HG02763 (cell line): Measurements from ENCODE around the gene BDNF.
A peak's percentile ranks its signal among the peaks of the same experiment; 100 is the strongest.
"Not testable (repeated sequence)": the region's sequence is repeated elsewhere in the genome, so short reads cannot be mapped to it uniquely, and the experiment has no call there.

Source experiments
- ATAC-seq: cut with Tn5 transposase; IDR thresholded peaks from one replicate; pipeline ENCODE4 v1.9.1; 2021; ENCODE audit warnings: mild to moderate bottlenecking, moderate library complexity; ENCODE audit not compliant: unreplicated experiment

The BDNF gene

DNA sequence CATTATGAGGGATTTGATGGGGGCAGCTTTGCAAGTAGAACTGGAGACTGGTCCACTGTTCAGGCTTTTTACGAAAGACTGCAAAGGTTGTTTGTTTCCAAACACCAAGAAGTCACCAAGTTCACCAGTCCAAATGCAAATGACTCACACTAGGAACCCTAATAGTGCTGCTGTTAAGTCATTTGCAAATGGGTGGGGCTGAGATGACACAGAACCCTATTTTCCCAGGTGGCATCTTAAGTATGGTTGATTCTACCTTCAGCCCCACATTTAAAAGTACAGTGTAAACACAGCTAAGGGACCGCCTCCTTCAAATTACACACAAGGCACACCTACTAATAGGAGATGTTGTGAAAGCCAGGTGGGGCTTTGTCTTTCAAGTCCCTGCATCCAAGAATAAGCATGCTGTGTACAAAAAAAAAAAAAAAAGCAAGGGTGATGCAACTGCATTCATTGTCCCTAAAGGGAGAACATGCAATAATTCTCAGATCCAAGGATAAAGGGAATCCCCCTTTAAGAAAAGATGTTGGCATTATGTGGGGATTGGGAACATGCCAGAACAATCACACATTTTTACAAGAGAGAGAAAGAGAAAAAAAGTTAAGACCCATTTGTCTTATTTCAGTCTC, 27.3 kb downstream of the BDNF start:
- ATAC-seq: no peak

DNA sequence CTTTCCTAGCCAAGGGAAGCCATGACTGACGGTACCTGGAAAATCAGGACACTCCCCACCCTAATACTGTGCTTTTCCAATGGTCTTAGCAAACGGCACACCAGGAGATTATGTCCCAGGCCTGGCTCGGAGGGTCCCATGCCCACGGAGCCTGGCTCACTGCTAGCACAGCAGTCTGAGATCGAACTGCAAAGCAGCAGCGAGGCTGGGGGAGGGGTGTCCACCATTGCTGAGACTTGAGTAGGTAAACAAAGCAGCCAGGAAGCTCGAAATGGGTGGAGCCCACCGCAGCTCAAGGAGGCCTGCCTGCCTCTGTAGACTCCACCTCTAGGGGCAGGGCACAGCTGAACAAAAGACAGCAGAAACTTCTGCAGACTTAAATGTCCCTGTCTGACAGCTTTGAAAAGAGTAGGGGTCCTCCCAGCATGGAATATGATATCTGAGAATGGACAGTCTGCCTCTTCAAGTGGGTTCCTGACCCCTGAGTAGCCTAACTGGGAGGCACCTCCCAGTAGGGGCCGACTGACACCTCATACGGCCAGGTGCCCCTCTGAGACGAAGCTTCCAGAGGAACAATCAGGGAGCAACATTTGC, 34.6 kb downstream of the BDNF start:
- not testable (repeated sequence) for ATAC-seq

DNA sequence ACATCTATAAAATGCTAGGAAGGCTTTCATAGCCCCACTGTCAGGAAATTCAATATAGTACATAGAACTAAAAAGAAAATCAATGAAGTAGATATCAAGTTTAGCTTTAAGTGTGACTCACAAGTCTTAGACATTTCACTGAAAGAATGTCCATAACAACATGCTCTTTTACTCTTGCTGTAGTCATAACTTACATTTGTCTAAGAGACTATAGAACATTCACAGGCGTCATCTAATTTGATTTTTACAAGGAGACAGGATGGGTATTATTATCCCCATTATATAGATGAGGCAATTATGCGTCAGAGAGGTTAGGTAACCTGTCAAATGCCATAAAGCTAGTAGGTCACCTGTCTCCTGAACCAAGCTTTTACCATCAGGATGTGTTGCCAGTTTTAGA, 36.9 kb downstream of the BDNF start:
- no peak for ATAC-seq

DNA sequence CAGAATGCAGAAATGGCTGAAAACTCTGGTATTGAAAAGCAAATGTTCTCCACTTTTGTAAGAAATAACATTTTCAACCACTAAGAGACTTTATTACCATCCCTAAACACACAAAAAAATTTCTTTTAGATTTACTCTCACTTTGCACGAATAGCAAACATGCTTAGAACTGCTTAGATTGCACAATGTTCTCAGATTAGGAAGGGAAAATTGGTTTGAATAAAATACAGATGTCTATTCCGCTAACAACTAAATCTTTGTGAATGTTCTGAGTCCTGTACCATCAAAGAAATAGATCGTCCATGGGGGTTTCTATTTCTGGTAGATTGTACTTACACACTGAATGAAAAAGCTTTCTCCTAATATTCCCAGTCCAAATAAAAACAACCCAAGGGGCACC, 40.1 kb downstream of the BDNF start:
- no peak for ATAC-seq

DNA sequence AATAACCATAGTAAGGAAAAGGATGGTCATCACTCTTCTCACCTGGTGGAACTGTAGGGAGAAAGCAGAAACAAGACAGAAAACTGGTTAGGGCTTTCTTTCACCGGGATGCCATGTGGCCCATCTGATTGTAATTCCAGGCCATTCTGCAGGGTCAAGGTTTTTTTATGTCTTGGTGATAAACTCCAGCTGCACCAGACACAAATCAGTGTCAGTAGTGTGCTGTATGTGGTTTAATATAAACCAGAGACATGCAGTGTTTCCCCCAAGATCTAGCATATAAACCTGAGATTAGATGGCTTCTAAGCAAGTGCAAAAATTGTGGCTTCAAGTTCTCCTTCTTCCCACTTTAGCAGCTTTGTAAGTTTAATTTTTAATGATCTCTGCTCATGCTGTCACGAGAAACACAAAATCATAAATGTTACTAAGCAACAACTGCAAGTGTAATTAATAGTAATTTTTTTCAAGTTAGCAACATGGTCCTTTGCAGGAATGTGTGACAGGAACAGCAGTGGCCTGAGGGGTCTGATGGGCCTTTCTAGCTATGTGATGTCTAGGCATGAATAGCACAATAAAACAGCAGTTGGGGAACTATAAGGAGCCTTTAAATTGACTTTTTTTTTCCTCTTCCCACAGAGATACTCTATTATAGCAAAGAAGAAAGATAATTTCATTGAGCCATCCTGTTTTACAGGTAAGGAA, 41.6 kb downstream of the BDNF start:
- ATAC-seq: no peak

DNA sequence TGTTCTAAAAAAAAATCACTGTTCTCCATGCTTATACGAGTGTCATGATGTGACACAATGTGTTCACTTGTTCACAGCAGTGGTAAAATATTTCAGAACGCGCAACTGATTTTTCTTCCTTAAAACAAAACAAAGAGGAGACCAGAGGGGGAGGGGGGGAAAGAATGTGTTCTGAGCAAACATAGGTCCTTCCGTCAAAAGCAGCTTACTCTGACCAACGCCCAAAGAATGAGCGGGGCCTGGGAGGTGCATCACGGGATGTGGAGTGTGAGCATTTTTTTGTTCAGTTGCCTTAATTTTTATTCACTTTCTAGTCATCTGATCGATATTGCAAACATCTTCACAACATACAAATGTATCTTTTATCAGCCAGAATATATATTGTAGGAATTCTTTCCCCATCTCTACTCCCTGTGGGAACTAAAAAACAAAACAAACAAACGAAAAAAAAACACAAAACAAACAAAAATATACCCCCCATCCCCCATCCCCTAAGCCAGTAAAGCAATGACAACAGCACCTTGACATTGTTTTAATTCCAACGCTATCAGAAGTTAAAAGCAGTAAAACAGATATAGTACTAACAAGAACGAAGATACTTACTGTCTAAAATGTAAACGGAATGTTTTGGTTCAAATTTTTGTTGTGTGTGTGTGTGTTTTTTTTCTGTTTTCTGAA, 43.3 kb downstream of the BDNF start:
- ATAC-seq: no peak

DNA sequence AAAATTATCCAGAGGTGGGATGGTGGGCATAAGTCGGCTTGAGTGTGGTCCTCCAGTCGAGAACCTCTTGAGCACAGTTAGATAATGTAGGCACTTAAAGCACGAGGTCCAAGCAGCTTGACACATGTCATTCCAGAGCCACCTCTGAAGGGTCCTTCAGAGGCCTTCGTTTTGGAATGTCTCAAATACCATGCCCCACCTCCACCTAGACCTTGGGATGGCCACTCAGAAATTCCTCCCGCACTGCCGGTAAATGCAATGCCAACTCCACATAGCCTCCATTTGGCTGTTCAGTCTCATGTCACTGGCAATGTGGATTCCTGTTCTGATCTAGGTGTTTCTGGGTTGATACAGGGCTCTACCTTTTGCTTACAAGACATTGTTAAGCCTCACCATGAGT, 43.9 kb downstream of the BDNF start:
- no peak for ATAC-seq

DNA sequence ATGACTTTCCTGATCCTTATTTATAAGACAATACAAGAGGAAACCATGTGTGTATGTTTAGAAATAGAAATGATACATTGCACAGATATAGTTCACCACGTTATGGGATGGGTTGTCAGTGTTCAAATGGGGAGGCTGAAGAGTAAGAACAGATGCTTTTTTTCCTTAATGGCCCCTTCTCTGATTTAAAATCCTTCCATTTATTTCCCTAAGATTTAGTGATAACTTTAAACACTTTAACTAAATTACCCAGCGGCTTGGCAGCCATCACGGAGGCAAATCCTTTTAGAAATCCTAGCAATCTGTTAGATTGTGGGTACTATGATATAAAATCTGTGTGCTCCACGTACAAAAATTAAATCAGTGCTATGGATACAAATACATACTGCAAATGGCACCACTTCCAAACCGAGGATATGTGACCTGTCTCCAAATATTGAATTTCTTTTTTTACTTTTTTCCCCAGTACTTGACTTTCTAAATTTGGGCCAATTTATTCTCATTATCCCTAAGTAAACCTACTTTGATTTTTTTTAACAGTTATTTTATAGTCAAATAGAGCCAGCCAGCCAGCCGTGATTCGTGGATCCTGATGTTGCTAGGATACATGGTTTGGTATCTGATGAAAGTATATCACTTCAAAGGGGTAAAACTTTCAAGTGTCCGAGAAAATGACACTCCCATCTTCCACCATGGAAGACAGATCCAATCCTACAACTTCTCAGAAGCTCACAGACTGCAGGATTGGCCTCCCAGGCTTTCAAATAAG, 46.1 kb downstream of the BDNF start:
- ATAC-seq: no peak

DNA sequence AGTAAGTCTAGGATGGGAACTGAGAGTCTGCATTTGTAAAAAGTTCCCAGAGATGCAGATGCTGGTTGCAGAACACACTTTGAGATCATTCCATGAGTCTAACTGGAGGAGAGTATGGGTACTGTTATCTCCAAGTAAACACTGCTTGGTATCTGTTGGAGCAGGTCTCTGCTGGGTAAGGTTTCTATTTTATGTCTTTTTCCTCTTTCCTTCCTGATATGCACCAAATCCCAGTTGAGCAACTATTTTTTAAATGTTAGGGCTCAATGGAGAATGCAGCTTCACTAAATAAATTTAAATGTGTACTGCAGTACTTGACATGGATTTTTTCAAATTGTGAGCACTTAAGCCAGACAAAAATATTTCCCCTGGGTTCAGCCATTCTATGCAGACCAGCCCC, 48.5 kb downstream of the BDNF start:
- no peak for ATAC-seq

DNA sequence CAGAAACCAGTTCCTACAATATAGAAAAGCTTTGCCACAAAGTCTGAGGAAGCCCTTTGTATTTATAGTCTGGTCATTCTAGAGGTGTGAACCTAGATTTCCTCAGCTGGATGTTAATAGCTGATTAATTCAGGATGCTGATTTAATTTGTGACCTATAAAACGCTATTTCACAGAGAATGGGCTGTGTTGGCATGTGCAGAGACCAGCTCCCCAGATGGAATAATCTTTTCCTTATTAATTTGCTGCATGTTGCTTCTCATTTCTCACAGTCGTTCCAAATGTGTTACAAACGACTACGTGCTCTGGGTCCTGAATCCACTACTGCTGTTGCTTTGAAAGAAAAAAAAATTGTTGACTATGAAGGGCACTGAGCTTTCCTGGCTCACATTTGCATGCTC, 49.3 kb downstream of the BDNF start:
- ATAC-seq: no peak

DNA sequence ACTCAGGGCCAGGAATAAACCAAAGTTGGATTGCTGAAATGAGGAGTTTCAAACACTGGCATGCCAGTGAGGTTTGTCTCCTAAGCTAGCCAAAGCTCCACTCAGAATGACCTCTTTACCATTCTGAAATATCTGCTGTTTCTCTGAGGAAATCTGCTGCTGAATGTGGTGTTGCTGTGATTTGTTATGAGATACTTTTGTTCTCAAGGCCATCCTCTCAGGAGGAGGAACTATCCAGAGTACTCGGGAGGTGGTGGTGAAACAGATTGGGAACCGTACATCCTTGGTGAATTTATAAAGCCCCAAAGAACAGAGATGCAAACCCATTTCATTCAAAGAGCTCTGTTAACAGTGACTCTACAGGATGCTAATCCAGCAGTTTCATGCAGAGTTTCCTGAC, 50.5 kb downstream of the BDNF start:
- no peak for ATAC-seq

DNA sequence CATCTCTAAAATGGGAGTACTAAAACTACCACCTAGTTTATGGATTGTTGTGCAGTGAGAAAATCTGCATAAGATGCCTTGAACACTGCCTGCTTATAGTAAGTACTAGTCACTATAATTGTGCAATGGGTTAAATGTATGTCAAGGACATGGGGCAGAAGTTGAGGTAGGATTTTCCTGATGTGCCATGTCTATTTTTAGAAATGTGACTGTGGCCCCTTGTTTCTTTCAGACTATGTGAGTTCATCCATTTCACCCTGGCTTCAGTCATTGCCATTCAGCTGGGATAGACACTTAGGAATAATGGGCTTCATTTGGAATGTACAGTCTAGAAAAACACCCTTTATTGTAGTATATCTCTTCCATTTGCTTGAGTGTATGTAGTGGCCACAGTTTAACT, 51.4 kb downstream of the BDNF start:
- no peak for ATAC-seq

DNA sequence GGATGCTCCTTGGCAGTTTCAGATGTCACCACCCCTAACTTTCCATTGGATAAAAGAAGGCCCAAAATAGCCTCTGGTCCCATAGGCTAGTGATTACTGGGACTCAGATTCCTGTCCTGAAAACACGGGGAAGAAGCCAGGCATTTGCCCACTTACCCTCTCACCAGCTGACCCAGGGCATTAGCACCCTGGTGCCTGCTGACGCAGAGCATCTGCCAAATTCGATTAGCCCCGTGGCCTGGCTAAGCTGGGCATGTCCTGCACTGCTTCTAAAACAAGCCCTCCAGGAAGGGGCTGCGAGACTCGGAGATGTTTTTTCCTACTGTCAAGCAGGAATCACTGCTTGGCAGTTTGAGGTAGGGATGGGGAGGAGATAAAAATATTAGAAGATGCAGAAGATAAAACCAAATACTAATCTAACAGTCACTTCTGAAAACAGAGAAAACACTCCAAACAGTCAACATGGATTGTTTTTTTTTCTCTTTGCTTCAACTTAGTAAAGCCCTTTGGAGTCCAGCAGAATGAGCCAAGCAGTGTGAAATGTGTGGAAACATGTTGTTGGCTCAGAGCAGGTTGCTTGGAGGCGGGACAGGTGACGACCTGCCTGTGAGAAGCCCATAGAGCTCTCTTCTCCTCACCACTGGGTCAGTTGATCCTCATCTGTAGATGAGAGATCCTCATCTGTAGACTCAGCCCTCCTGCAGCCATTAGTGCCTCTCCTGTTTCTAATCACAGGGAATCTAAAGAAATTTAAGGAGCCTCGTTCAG, 54.0 kb downstream of the BDNF start:
- no peak for ATAC-seq

DNA sequence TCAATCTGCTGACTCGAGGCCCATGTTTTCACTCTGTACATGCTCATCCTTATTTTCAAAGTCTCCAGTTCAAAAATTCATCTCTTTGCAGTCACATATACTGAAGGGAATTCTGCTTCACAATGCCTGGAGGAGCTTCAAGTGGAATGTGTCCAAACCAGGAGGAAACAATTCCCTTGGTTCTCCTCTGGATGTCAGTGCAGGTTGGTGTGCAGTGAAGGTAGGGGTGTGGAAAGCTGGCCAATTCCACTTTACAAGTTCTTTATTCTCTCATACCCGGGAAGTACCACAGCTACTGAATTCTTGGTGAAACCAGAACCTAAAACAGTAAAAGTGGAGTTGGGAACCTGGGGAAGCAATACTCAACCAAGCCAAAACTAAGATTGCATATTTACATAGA, 57.3 kb downstream of the BDNF start:
- no peak for ATAC-seq

DNA sequence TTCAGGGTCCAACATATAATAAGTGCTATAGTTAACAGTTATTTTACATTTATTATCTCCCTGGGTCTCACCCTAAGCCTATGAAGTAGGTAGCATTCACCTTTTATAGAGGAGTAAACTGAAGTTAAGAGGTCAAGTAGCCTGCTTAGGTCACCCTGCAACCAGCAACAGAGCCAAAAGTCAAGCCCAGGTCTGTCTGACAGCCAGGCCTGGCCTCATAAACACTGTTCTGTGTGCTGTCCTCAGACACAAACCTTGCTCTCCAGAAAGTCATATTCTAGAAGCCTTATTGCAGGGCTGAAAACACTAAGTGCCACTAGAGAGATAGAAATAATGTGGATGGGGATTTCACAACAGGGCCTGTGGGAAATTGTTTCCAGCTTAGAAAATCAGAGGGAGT, 59.3 kb downstream of the BDNF start:
- ATAC-seq: no peak

DNA sequence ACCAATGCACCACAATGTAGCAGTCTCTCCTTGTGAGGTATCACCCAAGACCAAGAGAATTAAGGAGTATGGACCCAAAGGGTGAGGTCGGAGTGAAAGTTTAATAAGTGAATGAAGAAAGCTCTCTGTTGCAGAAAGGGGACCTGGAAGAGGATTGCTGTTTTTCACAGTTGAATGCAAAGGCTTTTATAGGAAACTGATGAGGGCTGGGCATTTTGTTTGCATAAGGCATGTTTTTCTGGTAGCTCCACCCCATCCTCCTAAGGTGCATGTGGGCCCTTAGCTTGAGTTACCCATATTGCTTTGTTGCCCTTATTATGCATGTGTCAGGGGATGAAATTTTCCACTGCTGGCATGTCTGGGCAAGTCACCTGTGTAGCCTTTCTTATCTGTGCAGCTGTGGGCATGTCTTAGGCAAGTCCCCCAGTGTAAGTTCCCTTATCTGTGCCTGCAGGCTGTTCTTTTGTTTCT, 64.7 kb downstream of the BDNF start:
- peak; percentile 51 for ATAC-seq

DNA sequence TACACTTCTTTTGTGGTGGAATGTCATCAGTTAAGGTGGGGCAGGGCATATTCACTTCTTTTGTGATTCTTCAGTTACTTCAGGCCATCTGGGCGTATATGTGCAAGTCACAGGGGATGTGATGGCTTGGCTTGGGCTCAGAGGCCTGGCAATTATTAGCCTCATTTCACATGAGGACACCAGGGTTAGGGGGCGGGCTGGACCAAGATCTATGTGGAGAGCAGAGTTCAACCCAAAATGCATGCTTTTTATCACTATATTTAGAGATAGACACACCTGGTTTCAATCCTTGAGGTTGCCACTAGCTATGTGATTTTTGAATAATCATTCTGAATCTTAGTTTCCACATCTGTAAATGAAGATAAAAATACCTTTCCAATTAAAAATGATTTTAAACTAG, 65.5 kb downstream of the BDNF start:
- ATAC-seq: not testable (repeated sequence)

DNA sequence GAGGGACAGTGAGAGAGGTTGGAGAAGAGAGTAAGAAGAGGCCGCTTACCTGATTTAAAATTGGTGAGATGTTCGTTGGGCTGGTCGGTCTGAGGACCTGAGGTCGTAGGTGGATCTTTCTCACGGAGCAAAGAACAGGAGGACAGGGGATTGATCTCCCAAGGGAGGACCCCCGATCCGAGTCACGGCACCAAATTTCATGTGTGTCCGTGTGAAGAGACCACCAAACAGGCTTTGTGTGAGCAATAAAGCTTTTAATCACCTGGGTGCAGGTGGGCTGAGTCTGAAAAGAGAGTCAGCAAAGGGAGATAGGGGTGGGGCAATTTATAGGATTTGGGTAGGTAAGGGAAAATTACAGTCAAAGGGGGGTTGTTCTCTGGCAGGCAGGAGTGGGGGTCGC, 66.0 kb downstream of the BDNF start:
- not testable (repeated sequence) for ATAC-seq

DNA sequence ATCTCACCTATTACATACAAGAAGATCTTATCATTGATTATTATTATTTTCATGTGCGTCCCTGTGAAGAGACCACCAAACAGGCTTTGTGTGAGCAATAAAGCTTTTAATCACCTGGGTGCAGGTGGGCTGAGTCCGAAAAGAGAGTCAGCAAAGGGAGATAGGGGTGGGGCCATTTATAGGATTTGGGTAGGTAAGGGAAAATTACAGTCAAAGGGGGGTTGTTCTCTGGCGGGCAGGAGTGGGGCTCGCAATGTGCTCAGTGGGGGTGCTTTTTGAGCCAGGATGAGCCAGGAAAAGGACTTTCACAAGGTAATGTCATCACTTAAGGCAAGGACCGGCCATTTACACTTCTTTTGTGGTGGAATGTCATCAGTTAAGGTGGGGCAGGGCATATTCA, 71.2 kb downstream of the BDNF start:
- not testable (repeated sequence) for ATAC-seq

DNA sequence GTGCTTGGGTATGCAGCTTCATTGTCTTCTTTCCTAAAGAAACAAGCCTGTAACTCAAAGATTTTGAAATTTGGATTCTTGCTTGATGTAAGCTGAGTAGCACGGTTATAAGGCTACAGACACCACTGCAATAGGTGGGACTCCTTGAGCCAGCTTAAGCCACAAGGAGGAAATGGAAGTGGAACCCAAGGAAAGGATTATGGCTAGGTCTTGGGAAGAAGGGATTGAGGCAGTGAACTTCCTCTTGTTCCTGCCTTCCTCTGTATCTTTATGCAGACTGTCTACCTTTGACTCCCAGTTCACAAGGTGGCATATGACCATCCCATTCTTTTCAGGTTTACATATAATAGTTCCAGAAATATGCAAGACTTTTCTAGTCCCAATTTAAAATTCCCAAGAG, 72.3 kb downstream of the BDNF start:
- ATAC-seq: no peak
